Bone marrow (tissue), 2 donors: ENCODE measurements around the gene CRACR2A.

Source experiments
- DNase-seq, 2 donors: peaks; one replicate each; lab custom pipeline; 2025; lab: John Stamatoyannopoulos, UW

CRACR2A gene

DNA sequence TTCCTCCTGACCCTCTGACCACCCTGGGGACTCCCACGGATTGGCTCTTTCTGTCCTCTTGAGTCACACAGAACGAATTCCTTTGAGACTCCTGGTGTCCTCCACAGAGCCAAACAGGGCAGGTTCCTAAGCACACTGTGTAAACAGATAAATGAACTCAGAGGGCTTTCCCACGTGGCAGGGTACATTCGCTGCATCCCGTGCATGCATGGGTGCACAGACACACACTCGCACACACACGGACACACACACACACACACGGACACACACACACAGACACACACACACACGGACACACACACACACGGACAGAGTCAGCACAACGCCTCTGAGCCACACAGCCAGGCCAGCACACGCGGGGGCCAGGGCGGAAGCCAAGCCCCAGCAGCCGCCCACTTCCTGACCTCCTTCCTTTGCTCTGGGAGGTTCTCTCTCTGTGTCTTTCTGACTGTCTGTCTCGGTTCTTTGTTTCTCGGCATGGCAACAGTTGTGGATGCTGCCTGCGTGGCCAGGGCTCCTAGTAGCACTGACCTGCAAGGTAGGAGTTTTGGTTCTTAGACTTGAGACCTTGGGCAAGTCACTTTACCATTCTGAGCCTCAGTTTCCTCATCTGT, 706 bp downstream of the CRACR2A start:
- DNase-seq = peak; percentile 30 to 76

DNA sequence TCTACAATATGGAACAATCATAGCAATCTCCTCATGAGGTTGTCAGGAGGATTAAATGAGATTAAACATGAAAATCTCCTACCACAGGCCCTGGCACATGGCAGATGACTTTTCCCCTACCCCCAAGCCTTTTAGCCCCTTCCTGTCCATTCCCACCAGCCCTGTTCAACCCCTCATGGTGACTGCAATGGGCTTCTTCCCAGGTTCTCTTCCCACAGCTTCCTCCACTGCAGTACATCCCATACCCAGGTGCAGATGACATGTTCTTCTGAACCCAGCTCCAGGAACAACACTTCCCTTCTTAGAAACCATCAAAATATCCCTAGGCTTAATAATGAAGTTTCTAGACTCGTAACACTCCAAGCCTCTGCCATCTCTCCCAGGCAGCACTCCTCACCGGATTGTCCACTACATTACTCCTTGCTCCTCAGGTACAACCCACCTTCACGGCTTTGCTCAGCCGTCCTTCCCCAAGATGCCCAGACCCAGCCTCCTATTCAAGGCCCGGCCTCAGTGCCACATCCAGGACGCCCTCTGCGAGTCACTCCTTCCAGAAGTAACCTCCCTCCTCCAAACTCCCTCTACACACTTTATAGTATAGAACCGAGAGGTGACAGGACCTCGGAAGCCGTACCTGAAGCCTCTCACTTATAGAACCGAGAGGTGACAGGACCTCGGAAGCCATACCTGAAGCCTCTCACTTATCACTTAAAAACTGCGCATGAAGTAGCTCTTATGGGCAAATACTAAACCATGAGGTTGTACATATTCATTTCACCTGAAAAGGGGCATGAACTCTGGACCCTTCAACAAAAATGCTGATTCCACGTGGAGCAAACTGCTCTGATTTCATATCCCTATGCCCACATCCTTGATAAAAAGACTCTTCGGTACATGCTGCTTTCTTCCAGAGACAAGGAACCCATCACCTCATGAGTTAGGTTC, 1.5 kb downstream of the CRACR2A start:
- DNase-seq = no peak

DNA sequence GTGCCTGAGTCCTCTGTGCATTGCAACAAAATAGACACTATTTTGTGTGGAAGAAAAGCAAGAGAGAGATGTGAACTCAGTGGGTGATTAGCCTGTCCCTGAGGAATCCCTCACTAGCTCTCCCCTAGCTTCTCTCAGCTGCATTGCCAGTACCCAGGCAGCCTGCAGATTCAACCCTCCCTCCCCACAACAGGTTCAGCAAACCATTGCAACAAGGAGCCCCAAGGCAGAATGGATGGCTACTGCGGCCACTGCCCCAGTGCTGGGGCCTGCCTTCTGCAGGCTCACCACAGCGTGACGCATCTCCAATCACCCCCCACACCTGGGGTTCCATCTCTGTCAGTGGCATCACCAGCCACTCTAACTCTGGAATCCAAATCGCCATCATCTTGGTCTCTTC, 2.3 kb downstream of the CRACR2A start:
- no peak for DNase-seq

DNA sequence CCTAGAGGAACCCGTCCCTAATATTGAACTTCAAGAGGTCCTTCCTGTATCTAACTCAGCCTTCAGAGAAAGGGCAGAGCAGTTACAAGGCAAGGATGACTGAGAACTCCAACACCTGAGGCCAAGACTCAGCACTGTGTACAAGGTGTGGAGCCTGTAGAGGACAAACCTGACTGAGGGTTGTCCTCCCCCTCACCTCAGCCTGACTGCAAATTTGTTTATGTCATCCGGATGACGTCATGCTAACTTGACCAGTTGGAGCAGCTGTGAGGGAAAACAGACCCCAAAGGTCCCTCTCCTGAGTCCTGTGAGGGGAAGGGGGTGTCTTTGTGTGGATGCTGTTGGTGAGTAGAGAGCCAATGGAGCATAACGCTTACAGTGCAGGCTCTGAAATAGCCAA, 4.3 kb downstream of the CRACR2A start:
- no peak for DNase-seq

DNA sequence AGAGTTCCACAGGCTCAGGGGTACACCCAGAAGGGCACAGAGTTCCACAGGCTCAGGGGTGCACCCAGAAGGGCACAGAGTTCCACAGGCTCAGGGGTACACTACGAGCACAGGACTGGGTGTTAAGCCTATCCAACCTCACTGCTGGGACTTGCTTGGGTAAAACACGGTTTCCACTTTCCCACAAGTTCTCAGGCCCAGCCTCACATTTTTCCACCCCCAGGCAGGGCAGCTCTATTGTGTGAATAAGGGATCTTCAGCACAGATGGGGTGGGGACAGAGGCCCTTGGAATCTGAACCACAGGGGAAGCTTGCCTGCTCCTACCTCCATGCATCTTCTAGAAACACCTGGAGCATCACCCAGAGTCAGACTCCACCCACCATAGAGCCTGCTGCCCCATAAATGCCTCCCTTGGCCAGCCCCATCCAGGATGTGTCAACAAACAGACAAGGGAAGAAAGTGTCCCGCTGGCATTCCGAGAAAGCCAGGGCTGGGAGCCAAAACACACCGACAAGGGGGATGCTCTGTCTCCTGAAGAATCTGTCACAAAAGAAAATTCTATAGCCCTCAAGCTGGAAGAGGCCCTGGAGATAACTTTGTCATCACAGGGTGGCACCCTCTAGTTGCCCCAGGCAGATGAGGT, 4.8 kb downstream of the CRACR2A start:
- no peak for DNase-seq

DNA sequence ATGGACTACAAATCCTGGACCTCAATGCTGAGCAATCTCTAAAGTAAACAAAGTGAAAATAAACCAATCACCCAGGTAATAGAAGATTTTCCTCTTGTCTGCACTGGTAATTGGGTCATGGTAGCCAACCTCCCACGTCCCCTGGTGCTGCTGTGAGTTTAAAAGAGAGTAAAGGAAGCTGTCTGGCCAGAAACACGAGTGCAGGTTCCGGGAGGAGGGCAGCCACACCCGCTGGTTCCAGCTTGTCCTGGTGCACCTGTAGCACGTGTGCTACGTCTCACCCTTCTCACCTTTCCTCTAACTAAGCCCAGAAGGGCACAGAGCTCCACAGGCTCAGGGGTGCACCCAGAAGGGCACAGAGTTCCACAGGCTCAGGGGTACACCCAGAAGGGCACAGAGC, 5.4 kb downstream of the CRACR2A start:
- DNase-seq = no peak

DNA sequence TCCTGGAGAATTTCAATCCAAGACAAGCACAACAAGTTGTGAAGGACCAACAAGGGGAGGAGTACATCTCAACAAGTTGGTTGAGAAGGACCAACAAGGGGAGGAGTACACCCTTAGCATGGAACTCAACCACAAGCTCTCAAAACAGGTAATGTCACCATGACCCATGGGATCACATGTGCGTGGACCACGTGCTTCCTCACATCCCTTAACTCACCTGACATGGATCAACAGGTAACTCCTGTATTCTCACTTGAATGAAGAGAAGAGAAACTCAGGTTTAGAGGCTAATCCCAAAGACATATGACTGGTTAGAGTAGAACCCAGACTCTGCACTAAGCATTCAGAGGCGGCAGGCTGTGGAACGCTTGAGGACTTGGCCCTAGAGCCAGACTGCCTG, 6.2 kb downstream of the CRACR2A start:
- DNase-seq = no peak

DNA sequence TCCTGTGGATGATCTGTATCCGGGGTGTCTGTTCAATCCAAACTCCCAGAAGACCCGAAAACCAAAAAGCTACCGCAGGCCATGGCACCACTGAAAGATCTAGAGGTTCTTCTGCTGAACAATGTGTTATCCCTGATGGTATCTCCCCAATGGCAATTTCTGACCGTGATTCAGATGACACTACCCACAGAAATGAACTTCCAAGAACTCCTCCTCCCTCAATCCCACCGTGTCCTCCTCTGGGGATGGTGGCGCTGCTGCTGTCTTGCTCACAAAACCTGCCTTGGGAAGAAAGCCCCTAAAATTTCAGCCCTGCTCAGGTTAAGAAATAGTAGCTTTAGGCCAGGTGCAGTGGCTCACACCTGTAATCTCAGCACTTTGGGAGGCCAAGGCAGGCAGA, 7.8 kb downstream of the CRACR2A start:
- no peak for DNase-seq

DNA sequence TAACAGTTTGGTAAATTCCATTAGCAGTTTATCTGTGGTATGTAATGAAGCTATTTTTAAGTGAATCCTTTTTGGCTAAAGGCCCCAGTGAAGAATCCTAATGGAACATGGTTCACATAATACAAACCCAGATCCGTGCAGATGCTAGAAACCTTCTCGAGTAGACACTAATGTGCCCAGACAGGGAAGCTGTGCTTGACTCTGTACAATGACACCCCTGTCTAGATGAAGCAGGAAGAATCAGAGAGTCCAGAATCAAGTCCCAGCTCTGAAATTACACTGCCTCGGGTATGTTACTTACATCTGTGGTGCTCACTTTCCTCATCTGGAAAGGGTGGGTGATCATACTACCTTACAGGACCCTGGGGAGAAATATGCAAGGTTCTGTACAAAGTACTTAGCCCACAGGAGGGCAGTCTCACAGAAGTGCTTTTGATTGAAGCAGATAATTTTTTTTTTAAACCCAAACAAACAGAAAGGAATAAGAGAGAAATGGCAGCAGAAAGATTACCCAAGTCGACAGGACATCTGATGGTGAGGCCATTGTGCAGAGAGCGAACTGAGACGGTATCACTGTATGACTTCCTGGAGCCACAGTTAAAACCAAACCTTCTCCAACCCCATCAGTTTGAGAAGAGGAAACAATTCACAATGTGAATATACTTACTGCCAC, 8.5 kb downstream of the CRACR2A start:
- DNase-seq = no peak

DNA sequence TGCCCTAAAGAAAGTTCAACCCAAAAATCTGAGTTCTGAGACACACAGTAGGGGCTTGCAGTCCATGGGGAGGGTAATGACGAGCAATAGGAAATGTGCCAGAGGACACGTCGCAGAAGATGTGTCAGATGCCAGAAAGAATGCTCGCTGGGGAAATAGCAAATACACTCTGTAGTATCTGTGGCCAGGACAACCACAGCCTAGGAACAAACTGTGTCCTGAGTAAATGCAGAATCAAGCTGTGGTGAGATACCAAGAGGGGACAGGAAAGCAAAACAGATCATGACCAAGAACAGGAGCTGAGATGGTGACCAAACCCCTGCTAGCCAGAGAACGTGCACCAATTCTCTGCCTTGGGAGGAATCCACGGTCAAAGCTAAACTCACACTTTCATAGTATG, 9.1 kb downstream of the CRACR2A start:
- DNase-seq = no peak

DNA sequence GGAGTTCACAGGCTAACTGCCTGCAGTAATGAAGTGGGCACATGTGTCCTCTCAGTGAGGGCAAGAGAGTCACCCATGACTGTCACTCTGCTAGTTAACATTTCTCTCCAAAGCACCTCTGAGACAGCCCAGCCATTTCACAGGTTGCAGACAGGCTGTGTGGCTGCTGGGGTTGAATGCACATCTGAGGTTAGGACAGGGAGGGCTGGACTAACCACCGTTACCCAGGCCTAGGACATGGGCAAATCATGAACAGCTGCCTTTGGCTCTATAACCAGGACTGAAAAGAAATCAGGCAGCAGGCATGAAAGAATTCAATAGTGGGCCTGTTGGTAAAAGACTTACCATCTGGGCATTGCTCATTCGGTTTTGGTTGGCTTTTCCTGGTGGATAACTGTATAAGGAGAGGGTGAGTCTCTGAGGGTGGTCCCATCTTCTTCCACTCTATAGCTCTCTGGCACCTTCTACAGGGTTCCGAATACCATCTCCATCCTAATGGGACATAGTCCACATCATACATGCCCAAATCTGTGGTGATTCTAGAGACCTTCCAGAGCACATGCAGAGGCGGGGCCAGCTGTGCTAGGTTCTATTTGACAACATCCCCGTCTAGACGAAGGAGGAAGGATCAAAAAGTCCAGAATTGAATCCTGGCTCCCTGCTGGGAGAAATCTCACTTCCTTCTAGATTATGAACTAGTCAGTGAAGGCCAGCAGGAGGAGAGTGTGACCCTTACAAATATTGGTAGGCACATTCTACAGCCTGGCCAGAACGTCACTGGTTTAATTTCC, 10.8 kb downstream of the CRACR2A start:
- DNase-seq = no peak

DNA sequence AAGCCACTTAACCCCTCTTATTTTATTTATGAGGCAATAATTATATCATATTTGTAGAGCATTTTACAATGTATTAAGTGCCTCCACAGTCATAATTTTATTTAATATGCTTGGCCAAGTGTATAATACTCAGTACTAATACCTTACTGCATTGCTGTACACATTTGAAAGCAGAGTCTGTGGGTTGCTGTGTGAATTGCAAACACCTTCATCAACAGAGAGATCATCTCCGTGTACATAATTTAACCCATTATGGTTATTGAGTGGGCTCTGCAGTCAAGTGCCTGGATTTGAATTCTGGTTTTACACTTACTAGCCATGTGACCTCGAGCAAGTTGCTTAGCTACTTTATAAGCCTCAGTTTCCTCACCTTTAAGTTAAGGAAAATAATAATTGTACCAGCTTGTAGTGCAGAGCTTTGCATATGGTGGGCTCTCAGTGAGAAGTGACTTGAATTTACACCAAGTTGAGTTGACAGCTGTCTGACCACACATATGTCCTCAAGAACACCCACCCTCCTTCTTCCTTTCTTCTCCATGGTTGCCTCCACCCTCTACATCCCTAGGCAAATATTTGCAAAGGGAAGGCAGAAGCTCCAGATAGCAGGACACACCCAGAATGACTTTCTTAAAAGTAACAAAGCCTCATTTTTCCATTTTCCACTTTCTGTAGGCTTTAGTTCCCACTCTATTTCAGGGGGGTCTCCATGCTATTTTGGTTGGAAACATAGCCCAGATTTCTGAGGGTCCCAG, 12.3 kb downstream of the CRACR2A start:
- no peak for DNase-seq

DNA sequence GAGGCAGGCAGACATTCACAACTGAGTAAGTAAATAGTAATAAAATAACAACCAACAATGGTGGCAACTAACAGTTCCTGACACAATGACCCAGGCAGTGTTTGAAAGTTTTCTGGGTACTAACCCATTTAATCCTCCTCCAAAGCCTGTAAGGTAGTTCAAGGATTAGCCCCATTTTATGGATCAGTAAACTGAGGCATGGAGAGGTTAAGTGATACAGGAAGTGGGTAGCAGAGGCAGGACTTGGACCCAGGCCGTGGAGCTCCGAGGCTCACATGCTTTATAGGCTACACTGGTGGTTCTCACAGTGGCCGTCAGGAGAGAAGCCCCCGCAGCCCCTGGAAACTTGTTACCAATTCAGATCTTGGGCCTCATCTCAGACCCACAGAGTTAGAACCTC, 17.5 kb downstream of the CRACR2A start:
- DNase-seq = no peak

DNA sequence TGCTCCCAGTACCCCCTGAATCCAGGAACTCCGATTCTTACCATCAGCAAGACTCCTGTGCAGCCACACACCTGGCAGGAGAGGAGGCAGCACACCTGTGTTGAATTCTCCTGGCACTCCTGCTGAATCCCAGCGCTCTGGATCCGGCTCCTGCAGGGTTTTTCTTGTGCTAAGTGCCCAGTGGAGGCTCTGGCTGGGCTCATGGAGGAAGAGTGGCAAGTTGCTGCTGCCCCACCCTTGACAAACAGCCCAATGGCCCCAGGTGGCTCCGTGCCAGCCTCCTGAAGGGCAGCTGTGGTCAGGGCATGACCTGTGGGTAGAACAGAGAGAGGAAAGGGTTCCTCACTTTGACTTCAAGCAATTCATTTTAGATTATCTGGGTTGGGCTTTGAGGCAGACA, 20.0 kb downstream of the CRACR2A start:
- no peak for DNase-seq

DNA sequence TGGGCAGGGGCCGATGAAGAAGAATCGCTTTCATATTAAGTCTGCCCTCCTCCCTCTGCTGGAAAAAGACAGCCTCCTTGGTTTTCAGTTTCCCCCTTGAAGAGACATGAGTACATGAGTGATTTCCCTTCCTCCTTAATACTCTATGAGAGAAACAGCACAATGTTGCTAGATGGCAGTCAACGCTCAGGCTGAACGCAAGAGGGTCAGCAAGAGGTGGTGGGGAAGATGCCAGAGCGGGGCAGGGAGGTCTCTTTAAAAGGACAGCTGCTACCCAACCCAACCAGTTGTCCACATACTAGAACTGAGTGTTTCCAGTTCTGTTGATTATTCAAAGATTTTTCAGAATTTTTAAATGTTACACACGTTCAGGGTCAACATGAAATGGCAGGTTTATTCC, 22.8 kb downstream of the CRACR2A start:
- no peak for DNase-seq

DNA sequence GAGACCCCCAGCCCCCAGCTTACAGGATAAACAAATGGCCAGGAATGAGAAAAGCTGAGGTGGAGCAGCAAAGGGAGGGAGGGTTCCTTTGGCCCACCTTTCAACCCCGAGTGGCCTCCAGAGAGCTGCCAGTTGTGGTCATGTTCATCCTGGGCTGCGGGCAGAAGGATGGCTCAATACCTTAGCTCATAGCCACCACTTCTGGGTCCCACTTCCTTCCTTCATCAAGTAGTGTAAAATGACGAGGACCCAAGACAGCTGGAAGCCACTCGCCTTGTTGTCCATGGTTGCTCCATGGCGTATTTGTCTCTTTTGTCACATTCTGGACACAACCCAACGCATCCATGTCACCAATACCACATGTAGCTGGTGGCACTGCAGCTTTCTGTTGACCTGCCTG, 24.2 kb downstream of the CRACR2A start:
- peak in 1 of 2 donors; percentile 33 for DNase-seq

DNA sequence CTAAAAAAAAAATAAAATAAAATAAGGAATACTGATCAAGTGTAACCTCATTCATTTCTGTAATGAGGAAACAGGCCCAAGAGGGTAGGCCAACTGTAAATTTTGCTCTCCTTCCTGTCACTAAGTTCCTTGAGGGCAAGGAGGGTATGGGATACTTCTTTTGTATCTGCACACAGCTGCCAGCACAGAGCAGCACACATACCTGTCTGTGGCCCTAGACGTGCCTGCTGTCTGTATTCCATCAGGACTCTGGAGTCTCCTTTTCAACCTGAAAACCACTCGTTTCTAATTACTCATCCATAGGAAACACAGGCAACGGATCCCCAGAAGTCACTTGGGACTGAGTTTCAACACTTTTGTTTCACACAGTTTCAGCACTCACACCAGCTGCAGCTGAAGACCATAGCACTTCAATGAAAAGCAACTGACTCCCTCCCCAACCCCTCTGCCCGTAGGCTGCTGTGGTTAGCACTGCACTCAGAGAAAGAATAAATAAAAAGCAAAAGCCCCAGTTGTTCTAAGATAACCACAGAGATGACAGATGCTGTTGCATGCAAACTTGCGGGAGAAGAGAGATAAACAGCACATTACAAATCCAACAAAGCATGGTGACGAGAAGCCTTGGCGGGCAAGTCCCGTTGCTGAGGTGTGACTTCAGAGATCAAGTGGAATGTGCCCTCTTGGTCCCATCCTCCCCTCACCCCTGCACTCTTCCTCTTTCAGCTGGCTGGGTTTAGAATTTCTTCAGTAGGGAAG, 24.9 kb downstream of the CRACR2A start:
- DNase-seq = peak in 1 of 2 donors; percentile 29

DNA sequence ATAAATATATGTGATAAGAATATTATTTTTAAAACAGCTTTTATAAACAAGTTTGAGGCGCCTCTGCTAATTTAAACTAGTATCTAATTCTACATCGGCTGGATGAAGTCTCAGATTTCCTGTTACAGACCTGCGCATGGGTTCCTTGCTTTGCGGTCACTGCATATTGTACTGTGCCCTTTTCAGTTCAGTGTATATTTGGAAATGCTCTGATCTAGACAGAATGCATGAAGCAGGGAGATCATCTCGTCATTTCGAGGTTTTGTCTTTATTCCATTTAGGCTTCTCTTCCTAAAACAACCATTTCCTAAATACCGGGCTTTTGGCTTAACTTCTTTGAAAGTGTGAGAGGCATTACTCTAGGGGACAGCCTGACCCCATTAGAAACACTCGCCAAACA, 25.6 kb downstream of the CRACR2A start:
- no peak for DNase-seq

DNA sequence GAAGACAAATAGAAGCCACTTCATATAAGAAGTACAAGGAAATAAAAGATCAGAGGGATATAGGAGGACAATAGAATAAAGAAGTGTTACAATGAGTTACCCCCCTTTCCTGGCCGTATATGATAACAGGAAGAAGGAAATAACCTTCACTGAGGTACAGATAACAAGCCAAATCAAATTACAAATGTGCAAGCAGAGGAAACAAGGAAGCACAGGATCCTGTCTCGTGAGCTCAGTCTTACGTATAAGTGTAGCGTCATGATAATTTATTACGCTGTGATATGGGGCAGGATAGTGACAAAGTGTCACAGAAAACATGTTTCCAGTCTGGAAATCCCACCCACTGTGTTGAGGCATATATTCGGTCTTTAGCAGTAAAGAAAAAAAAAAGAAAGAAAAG, 26.5 kb downstream of the CRACR2A start:
- DNase-seq = no peak
